Neural progenitor cell (in vitro differentiated cells): ENCODE measurements around the gene GIT2. TPM values are rescaled to one million over a fixed set of nuclear protein-coding genes. Genes with fewer than 3 reads are reported as not detected.

Experiments used
- DNase-seq: peaks from one replicate; pipeline ENCODE4 v3.0.0-alpha.2; 2016; ENCODE audit warnings: low spot score
- H2AFZ ChIP-seq: fragments of 200-600 bp; sonication (generic); replicated peaks from 2 replicates; pipeline ENCODE4 v1.6.1; 2016; ENCODE audit warnings: antibody characterized with exemption
- H3F3A ChIP-seq: fragments of 200-600 bp; sonication (generic); 2 replicates; pipeline ENCODE4 v1.6.1; 2016; ENCODE audit warnings: antibody characterized with exemption, low read depth
- H3K27ac ChIP-seq: fragments of 200-600 bp; sonication (generic); 2 replicates; pipeline ENCODE4 v1.5.1; 2016; ENCODE audit warnings: mild to moderate bottlenecking
- H3K27me3 ChIP-seq: fragments of 200-600 bp; sonication (generic); 2 replicates; pipeline ENCODE4 v1.6.1; 2016; ENCODE audit warnings: mild to moderate bottlenecking, moderate library complexity
- H3K36me3 ChIP-seq: fragments of 200-600 bp; sonication (generic); 2 replicates; pipeline ENCODE4 v1.5.1; 2016
- H3K4me1 ChIP-seq: fragments of 200-600 bp; sonication (generic); 2 replicates; pipeline ENCODE4 v1.6.1; 2016; ENCODE audit warnings: mixed run types
- H3K4me2 ChIP-seq: fragments of 200-600 bp; sonication (generic); 2 replicates; pipeline ENCODE4 v1.6.1; 2016
- H3K4me3 ChIP-seq: fragments of 200-600 bp; sonication (generic); 2 replicates; pipeline ENCODE4 v1.5.1; 2016
- H3K79me2 ChIP-seq: fragments of 200-600 bp; sonication (generic); 2 replicates; pipeline ENCODE4 v1.6.1; 2016; ENCODE audit warnings: low read depth
- H3K9ac ChIP-seq: fragments of 200-600 bp; sonication (generic); 2 replicates; pipeline ENCODE4 v1.6.1; 2016
- H3K9me3 ChIP-seq: fragments of 200-600 bp; sonication (generic); 2 replicates; pipeline ENCODE4 v1.5.1; 2016; ENCODE audit warnings: low read depth
- H4K20me1 ChIP-seq: fragments of 200-600 bp; sonication (generic); 2 replicates; pipeline ENCODE4 v1.6.1; 2016; ENCODE audit warnings: low read depth
- H3K27ac Mint-ChIP-seq: 3 replicates; pipeline ENCODE4 v1.8.0; 2021; ENCODE audit warnings: mixed read lengths
- H3K27me3 Mint-ChIP-seq: 2 replicates; pipeline ENCODE4 v1.8.0; 2022; ENCODE audit warnings: low read depth, mild to moderate bottlenecking, inconsistent platforms, moderate library complexity, mixed read lengths; ENCODE audit not compliant: insufficient read depth
- H3K36me3 Mint-ChIP-seq: 3 replicates; pipeline ENCODE4 v1.8.0; 2021; ENCODE audit warnings: mixed read lengths
- H3K4me1 Mint-ChIP-seq: 3 replicates; pipeline ENCODE4 v1.8.0; 2021; ENCODE audit warnings: mixed read lengths
- H3K4me3 Mint-ChIP-seq: 3 replicates; pipeline ENCODE4 v1.8.0; 2021; ENCODE audit warnings: mild to moderate bottlenecking, moderate library complexity, mixed read lengths
- H3K9me3 Mint-ChIP-seq: 3 replicates; pipeline ENCODE4 v1.8.0; 2020; ENCODE audit warnings: mixed read lengths
- EZH2 ChIP-seq: fragments of 200-600 bp; sonication (generic); IDR thresholded peaks from 2 replicates; pipeline ENCODE4 v1.6.1; 2017; ENCODE audit warnings: antibody characterized with exemption, mild to moderate bottlenecking, moderate library complexity
- EZH2phosphoT487 ChIP-seq: fragments of 200-600 bp; sonication (generic); IDR thresholded peaks from 2 replicates; pipeline ENCODE4 v1.6.1; 2017; ENCODE audit warnings: antibody characterized with exemption
- total RNA-seq: library from RNA; depleted of rRNA; stranded (reverse); fragments of >200 nt; gene quantifications from 2 replicates; pipeline ENCODE4 v1.2.3, GENCODE V29; 2015; ENCODE audit warnings: low replicate concordance
- TF ChIP-seq, protein P1 (sequence below): fragments of 200-600 bp; sonication (generic); IDR thresholded peaks from 2 replicates; pipeline ENCODE4 v1.5.1; 2017; ENCODE audit warnings: antibody characterized with exemption, mild to moderate bottlenecking

The GIT2 gene
- total RNA-seq, 1 donor from 2014 or later = 28.5 TPM

DNA sequence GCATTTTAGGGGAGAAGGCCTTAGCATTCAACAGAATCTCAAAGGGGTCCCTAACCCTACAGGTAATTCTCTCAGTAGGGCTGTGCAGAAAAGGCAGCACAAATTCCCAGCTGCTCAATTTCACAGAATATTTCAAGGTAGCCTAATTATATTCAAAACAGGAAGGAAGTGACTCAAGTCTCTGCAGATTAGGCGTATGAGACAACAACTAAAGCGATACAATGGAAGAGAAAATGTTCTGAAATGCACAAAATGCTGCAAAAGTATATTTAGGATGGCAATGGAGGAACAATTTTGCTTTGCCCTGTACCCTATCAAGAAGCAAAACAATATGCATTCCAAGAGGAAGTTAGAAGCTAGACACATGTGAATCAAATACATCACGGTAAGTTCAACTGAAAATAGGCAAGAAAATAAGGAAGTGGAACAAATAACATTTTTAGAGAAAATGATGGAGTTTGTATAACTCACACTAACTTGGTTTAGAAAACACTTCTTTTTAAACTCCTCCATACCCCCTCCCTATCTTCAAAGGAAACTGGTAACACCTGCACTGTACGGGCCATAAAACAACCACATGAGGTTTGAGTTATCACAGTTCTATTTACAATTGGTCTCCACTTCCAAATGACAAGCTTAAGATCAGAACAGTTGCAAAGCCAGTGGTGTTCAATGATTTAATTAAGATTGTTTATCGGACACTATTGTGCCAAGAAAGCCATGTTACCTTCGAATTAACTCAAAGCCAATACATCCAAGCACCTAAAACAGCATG is 1.6 kb downstream of the GIT2 start:
- Histone ChIP-seq H3K4me2 (peak overlapping the region; percentile 86), H3K4me3 (peak overlapping the region; percentile 86), H3K79me2 (peaks cover 36% of the 10 kb centered on the region), H2AFZ (no peak overlapping the region), H3F3A (peaks cover 14% of the 10 kb centered on the region), H3K9me3 (no peaks in the 10 kb centered on the region), H3K9ac (no peak overlapping the region), H4K20me1 (peaks cover 13% of the 10 kb centered on the region), H3K36me3 (no peaks in the 10 kb centered on the region), H3K4me1 (peaks cover 7% of the 10 kb centered on the region), H3K27me3 (peaks cover 1% of the 10 kb centered on the region), H3K27ac (no peak overlapping the region)
- peaks cover 8% of the 10 kb centered on the region for H3K27me3 Mint-ChIP-seq
- peaks cover 25% of the 10 kb centered on the region for H3K4me1 Mint-ChIP-seq
- TF ChIP-seq EZH2 (no peak), EZH2phosphoT487 (no peak)
- TF ChIP-seq, protein P1, sequence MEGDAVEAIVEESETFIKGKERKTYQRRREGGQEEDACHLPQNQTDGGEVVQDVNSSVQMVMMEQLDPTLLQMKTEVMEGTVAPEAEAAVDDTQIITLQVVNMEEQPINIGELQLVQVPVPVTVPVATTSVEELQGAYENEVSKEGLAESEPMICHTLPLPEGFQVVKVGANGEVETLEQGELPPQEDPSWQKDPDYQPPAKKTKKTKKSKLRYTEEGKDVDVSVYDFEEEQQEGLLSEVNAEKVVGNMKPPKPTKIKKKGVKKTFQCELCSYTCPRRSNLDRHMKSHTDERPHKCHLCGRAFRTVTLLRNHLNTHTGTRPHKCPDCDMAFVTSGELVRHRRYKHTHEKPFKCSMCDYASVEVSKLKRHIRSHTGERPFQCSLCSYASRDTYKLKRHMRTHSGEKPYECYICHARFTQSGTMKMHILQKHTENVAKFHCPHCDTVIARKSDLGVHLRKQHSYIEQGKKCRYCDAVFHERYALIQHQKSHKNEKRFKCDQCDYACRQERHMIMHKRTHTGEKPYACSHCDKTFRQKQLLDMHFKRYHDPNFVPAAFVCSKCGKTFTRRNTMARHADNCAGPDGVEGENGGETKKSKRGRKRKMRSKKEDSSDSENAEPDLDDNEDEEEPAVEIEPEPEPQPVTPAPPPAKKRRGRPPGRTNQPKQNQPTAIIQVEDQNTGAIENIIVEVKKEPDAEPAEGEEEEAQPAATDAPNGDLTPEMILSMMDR = no peak
- H3K36me3 Mint-ChIP-seq = no peaks in the 10 kb centered on the region
- H3K27ac Mint-ChIP-seq = no peak overlapping the region
- DNase-seq = no peak
- peak overlapping the region; percentile 98 for H3K4me3 Mint-ChIP-seq
- no peaks in the 10 kb centered on the region for H3K9me3 Mint-ChIP-seq

DNA sequence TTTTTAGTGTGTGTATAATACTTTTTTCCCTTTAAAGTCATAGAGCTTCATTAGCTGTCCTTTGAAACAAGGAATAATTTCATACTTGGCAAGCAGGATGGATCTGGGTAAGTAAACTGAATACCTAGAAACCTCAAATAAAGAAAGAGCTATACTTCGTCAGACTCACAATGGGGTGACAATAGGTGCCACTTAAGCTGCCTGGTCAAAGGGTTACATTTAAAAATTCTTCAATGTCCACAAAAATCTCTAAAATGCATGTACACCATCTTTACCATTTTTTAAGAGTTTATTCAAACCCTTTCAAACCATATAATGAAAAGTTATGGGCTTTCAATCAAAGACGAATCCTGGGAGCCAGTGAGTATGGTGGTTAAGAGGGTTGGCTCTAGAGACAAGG is 3.1 kb downstream of the GIT2 start:
- peaks cover 7% of the 10 kb centered on the region for H3K4me1 ChIP-seq
- H3K27me3 ChIP-seq = no peaks in the 10 kb centered on the region
- H3K9me3 ChIP-seq = no peaks in the 10 kb centered on the region
- H3K9ac ChIP-seq = no peak overlapping the region
- H3K79me2 ChIP-seq = peaks cover 36% of the 10 kb centered on the region
- H3K4me2 ChIP-seq = no peak overlapping the region
- no peak overlapping the region for H3K4me3 ChIP-seq
- Mint-ChIP-seq H3K27ac (no peak overlapping the region), H3K4me1 (peaks cover 18% of the 10 kb centered on the region), H3K36me3 (peaks cover 4% of the 10 kb centered on the region), H3K4me3 (no peak overlapping the region), H3K27me3 (peaks cover 6% of the 10 kb centered on the region), H3K9me3 (no peaks in the 10 kb centered on the region)
- no peak for DNase-seq
- no peak overlapping the region for H3K27ac ChIP-seq
- H3F3A ChIP-seq = peaks cover 13% of the 10 kb centered on the region
- H4K20me1 ChIP-seq = peaks cover 13% of the 10 kb centered on the region
- no peak overlapping the region for H2AFZ ChIP-seq
- peaks cover 2% of the 10 kb centered on the region for H3K36me3 ChIP-seq
- no peak for TF ChIP-seq EZH2
- TF ChIP-seq EZH2phosphoT487 = no peak
- TF ChIP-seq, protein P1 = no peak

DNA sequence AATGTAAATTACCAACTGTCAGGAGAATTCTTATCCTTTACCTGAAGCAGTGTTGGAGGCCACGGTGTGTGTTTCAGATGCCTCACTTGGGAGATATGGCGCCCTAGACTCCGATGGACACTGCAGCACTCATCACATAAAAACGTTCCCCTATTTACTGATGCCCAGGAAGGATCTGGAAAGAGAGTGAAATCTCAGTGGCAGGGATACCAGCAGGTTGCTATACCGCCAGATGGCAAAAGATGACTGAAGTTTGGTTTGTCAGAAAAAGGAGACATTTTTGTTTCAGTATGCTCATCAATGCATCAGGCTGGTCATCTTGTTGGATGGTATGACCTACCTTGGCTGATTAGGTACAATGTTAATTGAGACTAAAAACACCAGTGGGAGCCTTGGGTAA is 4.6 kb downstream of the GIT2 start:
- Mint-ChIP-seq H3K27ac (no peak overlapping the region), H3K4me1 (peaks cover 18% of the 10 kb centered on the region), H3K9me3 (no peaks in the 10 kb centered on the region), H3K36me3 (peaks cover 9% of the 10 kb centered on the region), H3K27me3 (peaks cover 6% of the 10 kb centered on the region), H3K4me3 (no peak overlapping the region)
- Histone ChIP-seq H3K4me3 (no peak overlapping the region), H3K27ac (no peak overlapping the region), H3K79me2 (peaks cover 36% of the 10 kb centered on the region), H3K36me3 (peaks cover 3% of the 10 kb centered on the region), H4K20me1 (peaks cover 13% of the 10 kb centered on the region), H3K27me3 (no peaks in the 10 kb centered on the region), H3K9me3 (no peaks in the 10 kb centered on the region), H2AFZ (no peak overlapping the region), H3K9ac (no peak overlapping the region), H3K4me1 (peaks cover 7% of the 10 kb centered on the region), H3K4me2 (no peak overlapping the region), H3F3A (peaks cover 8% of the 10 kb centered on the region)
- TF ChIP-seq EZH2 (no peak), EZH2phosphoT487 (no peak)
- TF ChIP-seq, protein P1 = no peak
- no peak for DNase-seq
